Stimulated activated CD8-positive, alpha-beta memory T cell treated with anti-CD3 and anti-CD28 coated beads, Interleukin-7, amount 100 ng/mL, for 48 hours (primary cell): ENCODE measurements around the gene RPL5.

Source experiments
- DNase-seq, 2 donors: peaks; one replicate each; pipeline ENCODE4 v3.0.0-alpha.2; 2020; ENCODE audit warnings: low read depth in 1 of 2; ENCODE audit errors: extremely low read depth in 1 of 2

The RPL5 gene

GRCh38 chr1:92817986-92818764 is 13.7 kb upstream of the RPL5 start:
- DNase-seq = no peak

DNA sequence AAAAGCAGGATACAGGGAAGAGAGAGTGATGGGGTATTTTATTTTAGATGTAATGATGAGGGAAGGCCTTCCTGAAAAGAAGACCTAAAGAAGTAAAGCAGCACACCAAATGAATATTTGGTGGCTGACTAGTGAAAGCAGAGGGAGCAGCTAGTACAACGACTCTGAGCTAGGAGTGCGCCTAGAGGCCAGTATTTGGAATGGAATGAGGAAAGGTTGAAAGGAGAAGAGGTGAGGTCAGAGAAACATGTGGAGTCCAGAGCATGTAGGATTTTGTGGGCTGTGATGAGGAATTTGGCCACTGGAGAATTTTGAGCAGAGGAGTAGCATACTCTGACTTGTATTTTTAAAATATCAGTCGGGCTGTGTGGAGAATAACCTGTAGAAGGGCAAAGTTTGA is 11.8 kb upstream of the RPL5 start:
- DNase-seq = no peak

- DNase-seq = no peak
Measured at GRCh38 chr1:92820551-92820950, 11.3 kb upstream of the RPL5 start.

DNA sequence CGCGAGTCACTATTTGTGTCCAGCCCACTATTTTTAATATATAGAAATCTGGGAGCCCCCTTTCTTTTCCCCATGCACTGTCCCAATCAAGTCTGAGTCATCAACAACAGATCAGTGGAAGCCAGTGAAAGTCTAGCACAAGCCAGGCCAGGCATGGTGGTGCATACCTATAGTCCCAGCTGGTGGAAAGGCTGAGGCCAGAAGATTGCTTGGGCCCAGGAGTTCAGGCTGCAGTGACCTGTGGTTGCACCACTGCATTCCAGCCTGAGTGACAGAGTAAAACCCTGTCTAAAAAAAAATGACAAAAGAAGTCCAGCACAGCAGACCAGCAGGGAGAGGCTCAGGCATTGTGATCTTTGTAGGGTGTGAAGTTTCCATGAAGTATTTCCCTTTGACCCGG is 9.0 kb upstream of the RPL5 start:
- no peak for DNase-seq

- no peak for DNase-seq
Measured at GRCh38 chr1:92826792-92827191, 5.0 kb upstream of the RPL5 start.

- no peak for DNase-seq
Measured at GRCh38 chr1:92831368-92831761, 475 bp upstream of the RPL5 start.

DNA sequence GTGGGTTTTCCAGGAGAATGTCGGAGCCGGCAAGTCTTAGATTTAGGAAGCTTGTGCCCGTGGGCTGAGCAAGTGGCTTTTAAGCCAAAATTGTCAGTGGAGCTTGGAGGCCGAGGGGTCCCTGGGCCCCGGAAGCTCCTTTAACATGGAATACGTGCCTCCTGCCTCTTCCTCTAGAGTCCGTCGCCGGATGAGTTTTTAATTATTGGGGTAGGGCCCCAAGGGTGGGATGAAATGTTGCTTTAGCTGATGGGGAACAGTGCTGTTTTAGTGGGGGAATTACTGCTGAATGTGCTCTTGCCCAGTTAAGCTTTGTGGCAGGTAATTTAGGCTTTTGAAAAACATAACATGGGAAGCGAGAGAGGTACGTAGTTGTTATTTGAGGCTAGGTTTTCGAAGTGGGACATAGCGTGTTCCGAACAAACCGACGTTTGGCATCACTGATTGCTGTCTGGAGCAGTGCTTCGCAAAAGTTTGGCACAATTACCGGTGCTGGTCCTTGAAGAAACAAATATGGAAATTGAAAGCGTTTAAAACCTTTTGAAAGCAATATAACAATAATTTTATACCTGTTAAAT is 786 bp downstream of the RPL5 start:
- DNase-seq = peak in 1 of 2 donors; percentile 3

GRCh38 chr1:92833840-92834239 is 2.0 kb downstream of the RPL5 start:
- DNase-seq = no peak

- no peak for DNase-seq
Measured at GRCh38 chr1:92834617-92835016, 2.8 kb downstream of the RPL5 start.

- DNase-seq = no peak
Measured at GRCh38 chr1:92837062-92837461, 5.2 kb downstream of the RPL5 start.

DNA sequence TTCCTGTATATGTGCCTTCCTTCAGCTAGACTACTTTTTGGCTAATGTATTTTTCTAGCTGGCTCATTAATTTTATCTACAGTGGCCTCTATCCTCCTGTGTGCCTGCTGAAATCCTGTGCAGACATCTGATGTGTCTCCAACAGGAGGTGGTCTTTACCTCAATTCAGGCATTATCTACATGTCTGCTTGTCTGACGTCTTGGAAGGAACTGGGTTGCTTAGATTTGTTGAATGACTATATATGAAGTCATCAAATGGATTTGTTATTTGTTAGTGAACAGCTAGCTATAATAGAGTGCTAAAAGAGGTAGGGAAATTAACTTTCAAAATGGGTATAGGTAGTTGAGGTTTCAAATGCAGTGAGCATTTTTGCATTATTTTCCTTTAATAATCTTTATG is 6.7 kb downstream of the RPL5 start:
- DNase-seq = no peak

DNA sequence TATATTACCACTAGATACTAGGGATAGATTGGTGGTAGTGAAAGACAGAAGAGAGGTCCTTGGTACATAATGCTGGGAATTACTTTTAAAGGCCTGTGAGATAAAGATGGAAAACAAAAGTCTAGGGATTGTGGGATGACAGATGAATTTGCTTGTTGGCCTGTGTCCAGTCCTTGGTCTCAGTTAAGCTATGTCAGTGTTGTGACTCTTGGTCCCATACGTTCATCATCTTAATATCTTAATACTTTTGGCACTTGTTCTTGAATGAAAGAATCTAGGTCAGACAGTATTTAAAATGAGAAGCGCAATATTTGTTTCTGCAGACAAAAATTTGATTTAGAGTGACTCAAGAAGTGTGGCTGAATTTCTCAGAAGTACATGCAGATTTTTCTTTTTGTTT is 7.6 kb downstream of the RPL5 start:
- no peak for DNase-seq

GRCh38 chr1:92840600-92840999 is 8.8 kb downstream of the RPL5 start:
- DNase-seq = no peak

- no peak for DNase-seq
Measured at GRCh38 chr1:92842082-92843045, 10.5 kb downstream of the RPL5 start.

GRCh38 chr1:92843046-92843423 is 11.2 kb downstream of the RPL5 start:
- DNase-seq = no peak

GRCh38 chr1:92843429-92844352 is 11.9 kb downstream of the RPL5 start:
- no peak for DNase-seq

- DNase-seq = no peak
Measured at GRCh38 chr1:92844439-92844838, 12.6 kb downstream of the RPL5 start.

- DNase-seq = no peak
Measured at GRCh38 chr1:92845908-92846307, 14.1 kb downstream of the RPL5 start.

DNA sequence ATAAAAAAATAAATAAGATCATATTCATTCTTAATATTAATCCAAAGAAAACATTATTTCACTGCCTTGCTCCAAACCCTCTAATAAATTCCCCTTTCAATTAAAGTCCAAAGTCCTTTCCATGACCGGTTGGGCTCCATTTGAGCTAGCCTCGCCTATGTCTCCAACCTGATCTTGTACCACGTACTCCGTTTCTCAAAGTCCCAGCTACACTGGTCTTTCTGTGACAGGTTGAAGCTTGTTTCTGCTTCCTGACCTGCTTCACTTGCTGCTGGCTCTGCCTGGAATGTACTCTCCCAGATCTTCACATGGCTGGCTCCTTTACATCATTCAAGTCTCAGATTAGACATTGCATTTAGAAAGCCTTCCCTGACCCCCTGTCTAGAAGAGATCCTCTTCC is 16.4 kb downstream of the RPL5 start:
- DNase-seq = no peak

GRCh38 chr1:92850019-92850418 is 18.2 kb downstream of the RPL5 start:
- DNase-seq = no peak

DNA sequence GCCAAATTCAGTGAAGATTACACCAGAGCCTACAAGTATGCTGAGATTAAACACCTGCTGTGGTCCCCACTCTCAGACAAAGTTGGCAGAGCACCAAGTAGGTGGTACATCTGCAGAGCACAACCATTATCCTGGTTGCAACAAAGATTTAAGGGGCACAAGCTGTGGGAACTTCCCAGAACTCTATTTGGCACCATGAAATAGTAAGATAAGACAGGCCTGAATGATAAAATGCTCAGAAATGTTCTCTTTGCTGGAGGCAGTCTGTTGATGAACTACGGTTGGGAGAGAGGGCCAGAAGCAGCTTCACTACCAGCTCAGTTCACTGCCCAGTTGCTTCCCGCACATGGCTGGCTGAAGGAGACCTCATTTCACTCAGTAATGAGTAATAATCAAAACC is 19.9 kb downstream of the RPL5 start:
- no peak for DNase-seq
